Adrenal gland (tissue), 12 donors: ENCODE data around the gene SHROOM2. TPM values are rescaled to one million over a fixed set of nuclear protein-coding genes. Genes with fewer than 3 reads are reported as not detected.

Source experiments
- DNase-seq, 7 donors: peaks; one replicate each; pipeline ENCODE4 v3.0.0-alpha.2; 2019 to 2020
- H3K27ac ChIP-seq, 5 donors: fragments of 200-600 bp; sonication (generic) in 4 of 5; 1 replicate in 3 of 5; 2 replicates in 2 of 5; pipeline versions ENCODE4 v1.5.1 to v1.8.0; 2016 to 2020; ENCODE audit warnings: mild to moderate bottlenecking in 1 of 5
- H3K27me3 ChIP-seq: fragments of 200-600 bp; 2 replicates; pipeline ENCODE4 v1.8.0; 2021
- H3K36me3 ChIP-seq, 2 donors: fragments of 200-600 bp; replicated peaks in 1 of 2; 1 replicate in 1 of 2; 2 replicates in 1 of 2; pipeline versions ENCODE4 v1.5.1 to v1.8.0; 2018 to 2022
- H3K4me1 ChIP-seq, 2 donors: fragments of 200-600 bp; replicated peaks in 1 of 2; 1 replicate in 1 of 2; 2 replicates in 1 of 2; pipeline versions ENCODE4 v1.5.1 to v1.8.0; 2018 to 2021
- H3K4me3 ChIP-seq, 4 donors: fragments of 200-600 bp; sonication (generic) in 3 of 4; one replicate each; pipeline ENCODE4 v1.5.1; 2016 to 2018
- H3K9me3 ChIP-seq, 3 donors: fragments of 200-600 bp; sonication (generic) in 1 of 3; replicated peaks in 1 of 3; 1 replicate in 2 of 3; 2 replicates in 1 of 3; pipeline versions ENCODE4 v1.5.1 to v1.8.0; 2016 to 2021
- CTCF ChIP-seq, 6 experiments: fragments of 450-650 bp in 4 of 6; fragments of 200-600 bp in 2 of 6; sonication (generic) in 1 of 6; IDR thresholded peaks; 1 replicate in 5 of 6; 2 replicates in 1 of 6; pipeline versions ENCODE4 v1.5.1 to v1.8.0; 2016 to 2021; ENCODE audit warnings: antibody characterized with exemption in 6 of 6, mild to moderate bottlenecking in 2 of 6, moderate library complexity in 1 of 6
- POLR2A ChIP-seq, 2 donors: fragments of 450-650 bp; IDR thresholded peaks; one replicate each; pipeline ENCODE4 v1.6.1; 2017; ENCODE audit warnings: antibody characterized with exemption in 2 of 2, mild to moderate bottlenecking in 2 of 2, moderate library complexity in 1 of 2
- WGBS, 4 donors: extraction: QIAGEN DNeasy Blood & Tissue Kit in 2 of 4; methylation state at CpG; one replicate each; pipeline versions ENCODE4 v1.1.5 to v1.1.7; 2013 to 2017; 5-methylcytosine and 5-hydroxymethylcytosine counted together
- intact Hi-C, 2 donors: fragments of 100-400 bp; cut with DNase I; formaldehyde crosslinking; loops; one replicate each; pipeline versions ENCODE4 v1.14.1 to v1.15.0; 2022 to 2023
- polyA plus RNA-seq, 3 donors: library from polyadenylated mRNA; stranded (reverse); fragments of 200-250 nt in 2 of 3; fragments of 350-450 nt in 1 of 3; fragmentation: Illumina TruSeq in 1 of 3; extraction: RNeasy Lipid Tissue Mini Kit (QIAGEN cat#74804) in 1 of 3; gene quantifications; one replicate each; pipeline ENCODE4 v1.2.3, GENCODE V29; 2013 to 2014
- total RNA-seq, 9 donors: library from RNA; depleted of rRNA in 4 of 9; stranded (reverse); fragments of >200 nt in 4 of 9; fragments of 120-200 nt in 1 of 9; fragmentation: NEBNext Ultra II Directional in 1 of 9; extraction: Animal tissue kit (Norgen Biotek cat#: 25700) in 1 of 9; gene quantifications; one replicate each; pipeline versions ENCODE4 v1.1.0 to v1.2.4, GENCODE V29; 2013 to 2023
- donor health status: healthy with polysubstance abuse.
- donor health status: Bipolar disorder and iron deficiency.
- donor health status: DM: yes; HTN: yes; CAD: no.
- donor health status: DM: no; HTN: no; CAD: no.
- donor health status: DM: no; HTN: no; CAD: no.
- donor health status: DM: yes; HTN: yes; CAD: no.

Gene SHROOM2
- total and polyA plus RNA-seq, 12 donors = 1.7 to 7.2 (median 4.0) TPM

- Histone ChIP-seq H3K4me1 (no peaks in the 10 kb centered on the region), H3K4me3 (no peak overlapping the region), H3K36me3 (no peaks in the 10 kb centered on the region), H3K27ac (no peak overlapping the region), H3K27me3 (peaks cover 4% of the 10 kb centered on the region), H3K9me3 (no peaks in the 10 kb centered on the region)
- TF ChIP-seq POLR2A (IDR thresholded peaks at IDR 0.05) = no peak
- TF ChIP-seq CTCF (IDR thresholded peaks at IDR 0.05) = no peak
- WGBS, 4 donors = 44 to 81% (median 54%) methylated on average over 3 to 6 of the region's 6 CpGs
- DNase-seq = no peak
- intact Hi-C loops = no loop called here
Measured at GRCh38 chrX:9842541-9842940, 56.3 kb downstream of the SHROOM2 start.

DNA sequence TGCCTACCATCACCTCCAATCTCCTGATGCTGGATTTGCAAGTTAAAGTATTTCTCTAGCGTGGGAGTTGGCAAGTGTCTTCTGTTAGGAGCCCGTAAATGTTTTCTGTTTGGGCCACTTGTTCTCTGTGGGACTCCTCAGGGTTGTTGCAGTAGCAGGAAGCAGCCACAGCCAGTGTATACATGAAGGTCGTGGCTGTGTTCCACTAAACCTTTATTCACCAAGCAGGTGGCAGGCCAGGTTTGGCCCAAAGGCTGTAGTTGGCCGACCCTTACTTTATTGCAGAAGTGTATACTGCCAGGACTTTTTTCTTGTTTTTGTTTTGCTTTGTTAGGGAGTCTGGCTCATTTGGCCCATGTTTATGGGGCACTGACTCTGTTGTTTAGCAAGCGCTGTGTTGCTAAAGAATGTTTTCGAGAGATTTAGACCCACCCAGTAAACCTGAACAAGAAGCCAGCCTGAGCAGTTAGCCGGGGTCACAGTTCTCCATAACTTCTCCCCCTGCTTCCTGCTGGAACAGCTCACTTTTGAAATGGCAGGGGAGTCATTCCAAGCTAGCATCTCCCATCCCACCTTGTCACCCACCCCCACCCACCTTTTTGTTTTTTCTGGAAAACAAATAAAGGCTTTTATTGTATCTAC lies 58.8 kb downstream of the SHROOM2 start:
- DNase-seq = no peak

GRCh38 chrX:9845578-9845952 lies 59.3 kb downstream of the SHROOM2 start:
- TF ChIP-seq POLR2A (IDR thresholded peaks at IDR 0.05) = no peak
- TF ChIP-seq CTCF (IDR thresholded peaks at IDR 0.05) = no peak
- Histone ChIP-seq H3K9me3 (no peaks in the 10 kb centered on the region), H3K27ac (no peak overlapping the region), H3K4me1 (no peaks in the 10 kb centered on the region), H3K36me3 (no peaks in the 10 kb centered on the region), H3K4me3 (no peak overlapping the region), H3K27me3 (peaks cover 4% of the 10 kb centered on the region)
- no peak for DNase-seq
- intact Hi-C loops = no loop called here
- 66 to 82% (median 71%) methylated on average over 5 to 6 of the region's 6 CpGs for WGBS, 4 donors

More for the DNA sequence above, 58.8 kb downstream of the SHROOM2 start:
- no peaks in the 10 kb centered on the region for H3K4me1 ChIP-seq
- WGBS, 4 donors = 78 to 87% (median 82%) methylated on average over 7 of the region's 7 CpGs
- no peaks in the 10 kb centered on the region for H3K36me3 ChIP-seq
- TF ChIP-seq CTCF (IDR thresholded peaks at IDR 0.05) (no peak), POLR2A (IDR thresholded peaks at IDR 0.05) (no peak)
- no peak overlapping the region for H3K4me3 ChIP-seq
- H3K27ac ChIP-seq = no peak overlapping the region
- no peaks in the 10 kb centered on the region for H3K9me3 ChIP-seq
- peaks cover 4% of the 10 kb centered on the region for H3K27me3 ChIP-seq
- intact Hi-C loops = no loop called here

- Histone ChIP-seq H3K4me1 (no peaks in the 10 kb centered on the region), H3K4me3 (no peak overlapping the region), H3K36me3 (no peaks in the 10 kb centered on the region), H3K9me3 (no peaks in the 10 kb centered on the region), H3K27me3 (peaks cover 4% of the 10 kb centered on the region), H3K27ac (no peak overlapping the region)
- intact Hi-C loops = no loop called here
- no peak for DNase-seq
- TF ChIP-seq CTCF (IDR thresholded peaks at IDR 0.05) = no peak
- WGBS, 4 donors = 76 to 96% (median 86%) methylated on average over 3 to 8 of the region's 8 CpGs
Measured at GRCh38 chrX:9846631-9847030, 60.4 kb downstream of the SHROOM2 start.
